ENCODE measurements around the gene HSFX4. TPM values are rescaled to one million over a fixed set of nuclear protein-coding genes. Genes with fewer than 3 reads are reported as not detected.
"Not testable (repeated sequence)": the region's sequence is repeated elsewhere in the genome, so short reads cannot be mapped to it uniquely, and the experiment has no call there.

The HSFX4 gene
- total RNA-seq, 2 donors from 2014 or later = not detected

- peak; percentile 68 to 74 for ATAC-seq (replicated peaks in 1 of 2)
- H3K27ac Mint-ChIP-seq; H3K4me1 Mint-ChIP-seq (ENCODE audit: low read depth); H3K4me3 Mint-ChIP-seq; H3K27me3 Mint-ChIP-seq (ENCODE audit: low read depth); H3K36me3 Mint-ChIP-seq (ENCODE audit: insufficient read depth in 2 of 2); DNase-seq; H3K9me3 Mint-ChIP-seq: not testable (repeated sequence)
These were observed 2.0 kb upstream of the HSFX4 start for GRCh38 chrX:149927245-149927963.

DNA sequence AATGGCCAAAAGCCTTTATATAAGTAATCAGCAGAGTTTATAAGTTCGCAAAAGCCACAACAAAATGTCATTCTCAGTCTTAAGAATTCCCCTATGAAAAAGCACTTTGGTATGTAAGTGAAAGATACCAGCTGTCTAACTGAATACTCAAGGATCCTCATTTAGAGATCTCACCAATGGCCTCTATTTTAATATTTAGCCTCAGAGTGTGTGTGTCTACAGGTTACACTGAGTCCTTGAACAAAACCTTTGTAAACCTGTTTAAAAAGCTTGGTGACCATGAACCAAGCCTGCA, 1.5 kb upstream of the HSFX4 start:
- H3K4me1 Mint-ChIP-seq (ENCODE audit: low read depth); H3K36me3 Mint-ChIP-seq (ENCODE audit: insufficient read depth in 2 of 2); DNase-seq; H3K9me3 Mint-ChIP-seq; H3K4me3 Mint-ChIP-seq; H3K27ac Mint-ChIP-seq; H3K27me3 Mint-ChIP-seq (ENCODE audit: low read depth): not testable (repeated sequence)
- ATAC-seq (replicated peaks in 1 of 2) = peak; percentile 51 to 59

DNA sequence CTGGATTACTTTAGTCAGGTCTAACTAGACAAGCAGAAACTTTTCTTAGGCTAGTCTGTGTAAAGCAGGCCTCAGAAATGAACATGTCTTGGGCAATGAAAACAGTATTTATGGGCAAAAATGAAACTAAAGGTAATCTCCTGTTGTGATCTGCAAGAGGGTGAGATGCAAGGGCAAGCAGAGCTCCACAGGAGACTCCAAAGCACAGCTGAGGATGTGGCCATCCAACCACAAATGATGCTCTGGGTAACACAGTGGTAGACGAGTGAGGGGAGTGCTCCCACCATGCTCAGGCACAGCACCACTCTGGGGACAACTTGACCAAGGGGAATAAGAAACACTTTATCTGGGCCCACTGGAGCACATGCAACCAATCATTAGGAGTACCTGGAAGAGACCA, 738 bp upstream of the HSFX4 start:
- not testable (repeated sequence) for H3K27me3 Mint-ChIP-seq (ENCODE audit: low read depth); H3K4me3 Mint-ChIP-seq; H3K4me1 Mint-ChIP-seq (ENCODE audit: low read depth); DNase-seq; H3K9me3 Mint-ChIP-seq; H3K36me3 Mint-ChIP-seq (ENCODE audit: insufficient read depth in 2 of 2); H3K27ac Mint-ChIP-seq
- ATAC-seq (replicated peaks in 1 of 2) = peak; percentile 17 to 27

DNA sequence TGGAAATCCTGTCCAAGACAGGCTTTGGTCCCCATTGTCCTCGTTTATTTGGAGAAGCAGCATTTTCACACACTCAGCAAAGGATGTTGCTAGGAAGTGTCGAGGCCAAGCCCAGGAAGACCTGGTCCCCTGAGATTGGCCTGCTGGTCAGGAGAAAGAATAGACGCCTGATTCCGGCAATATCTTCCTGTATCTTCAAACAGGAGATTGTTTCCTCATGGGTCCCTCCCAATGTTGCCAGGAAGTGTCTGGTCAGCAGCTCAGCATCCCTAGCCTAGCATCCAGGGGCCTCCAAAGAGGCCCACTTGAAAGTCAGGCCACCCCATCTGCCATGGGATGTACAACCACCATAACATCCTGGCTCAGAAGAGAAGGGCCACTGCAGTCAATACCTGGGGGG, 2.0 kb downstream of the HSFX4 start:
- H3K4me3 Mint-ChIP-seq; ATAC-seq (replicated peaks in 1 of 2); H3K27ac Mint-ChIP-seq; H3K9me3 Mint-ChIP-seq; H3K36me3 Mint-ChIP-seq (ENCODE audit: insufficient read depth in 2 of 2); DNase-seq; H3K27me3 Mint-ChIP-seq (ENCODE audit: low read depth); H3K4me1 Mint-ChIP-seq (ENCODE audit: low read depth): not testable (repeated sequence)

GRCh38 chrX:149932150-149932549, 2.8 kb downstream of the HSFX4 start:
- H3K27ac Mint-ChIP-seq; ATAC-seq (replicated peaks in 1 of 2); H3K27me3 Mint-ChIP-seq (ENCODE audit: low read depth); H3K4me1 Mint-ChIP-seq (ENCODE audit: low read depth); DNase-seq; H3K36me3 Mint-ChIP-seq (ENCODE audit: insufficient read depth in 2 of 2); H3K9me3 Mint-ChIP-seq; H3K4me3 Mint-ChIP-seq: not testable (repeated sequence)

GRCh38 chrX:149932970-149933369, 3.6 kb downstream of the HSFX4 start:
- H3K27ac Mint-ChIP-seq; DNase-seq; H3K9me3 Mint-ChIP-seq; H3K4me1 Mint-ChIP-seq (ENCODE audit: low read depth); H3K36me3 Mint-ChIP-seq (ENCODE audit: insufficient read depth in 2 of 2); ATAC-seq (replicated peaks in 1 of 2); H3K4me3 Mint-ChIP-seq; H3K27me3 Mint-ChIP-seq (ENCODE audit: low read depth): not testable (repeated sequence)

- not testable (repeated sequence) for ATAC-seq (replicated peaks in 1 of 2); H3K4me1 Mint-ChIP-seq (ENCODE audit: low read depth); H3K27me3 Mint-ChIP-seq (ENCODE audit: low read depth); H3K36me3 Mint-ChIP-seq (ENCODE audit: insufficient read depth in 2 of 2); DNase-seq; H3K4me3 Mint-ChIP-seq; H3K27ac Mint-ChIP-seq; H3K9me3 Mint-ChIP-seq
These were observed 4.2 kb downstream of the HSFX4 start for GRCh38 chrX:149933547-149933946.

- H3K4me1 Mint-ChIP-seq (ENCODE audit: low read depth); H3K27me3 Mint-ChIP-seq (ENCODE audit: low read depth); DNase-seq; ATAC-seq (replicated peaks in 1 of 2); H3K36me3 Mint-ChIP-seq (ENCODE audit: insufficient read depth in 2 of 2); H3K9me3 Mint-ChIP-seq: not testable (repeated sequence)
- peak overlapping the region; percentile 69 to 83 for H3K4me3 Mint-ChIP-seq
- peak overlapping the region; percentile 88 for H3K27ac Mint-ChIP-seq
These were observed 8.0 kb downstream of the HSFX4 start for GRCh38 chrX:149937328-149937727.

DNA sequence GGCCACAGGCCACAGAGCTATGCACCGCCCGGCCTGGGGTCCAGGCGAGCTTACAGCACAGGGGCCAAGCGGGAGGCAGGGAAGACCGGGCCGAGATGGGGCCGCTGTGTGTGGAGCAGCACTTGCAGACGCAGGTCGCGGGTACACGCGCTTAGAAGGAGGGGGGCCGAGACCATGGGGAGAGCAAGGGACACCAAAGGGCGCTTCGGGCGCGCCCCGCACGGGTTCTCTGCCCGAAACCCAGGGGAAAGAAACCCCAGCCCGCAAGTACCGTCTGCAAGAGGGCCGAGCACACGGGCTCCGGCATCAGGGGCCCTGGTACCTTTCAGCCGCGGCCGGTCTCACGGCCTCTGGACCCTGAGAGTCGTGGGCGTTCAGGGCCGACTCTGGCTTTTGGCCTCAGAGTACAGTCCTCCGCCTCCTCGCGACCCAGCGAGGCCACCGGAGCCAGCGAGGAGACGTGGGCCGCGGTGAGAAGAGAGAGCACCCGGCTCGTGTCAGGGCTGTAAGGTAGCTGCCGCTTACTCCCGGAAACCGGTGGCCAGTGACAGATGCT, 8.6 kb downstream of the HSFX4 start:
- Mint-ChIP-seq H3K9me3 (no peaks in the 10 kb centered on the region), H3K36me3 (ENCODE audit: insufficient read depth in 2 of 2) (peaks cover 2 to 3% of the 10 kb centered on the region in 2 donors), H3K27me3 (ENCODE audit: low read depth) (no peaks in the 10 kb centered on the region), H3K4me3 (peak overlapping the region; percentile 69 to 83), H3K27ac (peak overlapping the region; percentile 88), H3K4me1 (ENCODE audit: low read depth) (no peaks in the 10 kb centered on the region)
- ATAC-seq (replicated peaks in 1 of 2) (no peak), DNase-seq (peak in 1 of 2 donors; percentile 24)

DNA sequence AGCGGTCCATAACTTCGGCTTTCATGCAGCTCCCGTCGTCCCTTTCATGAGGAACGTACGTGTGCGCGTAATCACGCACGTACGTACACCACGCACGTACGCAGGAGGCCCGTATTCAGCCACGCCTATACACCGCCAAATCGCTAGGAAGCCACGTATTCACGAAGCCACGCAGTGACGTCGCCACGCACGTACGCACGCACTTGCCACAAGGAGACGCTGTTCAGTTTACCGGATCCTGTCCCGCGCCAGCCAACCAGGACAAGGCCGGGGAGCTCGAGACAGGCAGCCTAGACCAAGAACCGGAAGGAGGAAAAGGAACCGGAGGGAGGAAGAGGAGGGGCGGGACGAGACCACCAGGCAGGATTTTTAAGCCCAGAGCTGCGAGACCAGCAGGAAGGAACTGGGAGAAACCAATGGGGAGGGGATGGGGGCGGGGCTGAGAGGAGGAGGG, 9.1 kb downstream of the HSFX4 start, which contains the start of gene EOLA2:
TSS of gene EOLA2 (minus strand) at position 65 of the 454 bp plus-strand sequence. CDS start 4,617 bp downstream, outside the sequence.
- no peaks in the 10 kb centered on the region for H3K9me3 Mint-ChIP-seq
- DNase-seq = peak; percentile 89 to 92
- H3K27ac Mint-ChIP-seq = peak within 1 kb of the TSS; percentile 90
- H3K4me1 Mint-ChIP-seq (ENCODE audit: low read depth) = no peaks in the 10 kb centered on the region
- peak; percentile 71 to 75 for ATAC-seq (replicated peaks in 1 of 2)
- peaks cover 2 to 3% of the 10 kb centered on the region in 2 donors for H3K36me3 Mint-ChIP-seq (ENCODE audit: insufficient read depth in 2 of 2)
- no peaks in the 10 kb centered on the region for H3K27me3 Mint-ChIP-seq (ENCODE audit: low read depth)
- H3K4me3 Mint-ChIP-seq = peak within 1 kb of the TSS; percentile 69 to 83

DNA sequence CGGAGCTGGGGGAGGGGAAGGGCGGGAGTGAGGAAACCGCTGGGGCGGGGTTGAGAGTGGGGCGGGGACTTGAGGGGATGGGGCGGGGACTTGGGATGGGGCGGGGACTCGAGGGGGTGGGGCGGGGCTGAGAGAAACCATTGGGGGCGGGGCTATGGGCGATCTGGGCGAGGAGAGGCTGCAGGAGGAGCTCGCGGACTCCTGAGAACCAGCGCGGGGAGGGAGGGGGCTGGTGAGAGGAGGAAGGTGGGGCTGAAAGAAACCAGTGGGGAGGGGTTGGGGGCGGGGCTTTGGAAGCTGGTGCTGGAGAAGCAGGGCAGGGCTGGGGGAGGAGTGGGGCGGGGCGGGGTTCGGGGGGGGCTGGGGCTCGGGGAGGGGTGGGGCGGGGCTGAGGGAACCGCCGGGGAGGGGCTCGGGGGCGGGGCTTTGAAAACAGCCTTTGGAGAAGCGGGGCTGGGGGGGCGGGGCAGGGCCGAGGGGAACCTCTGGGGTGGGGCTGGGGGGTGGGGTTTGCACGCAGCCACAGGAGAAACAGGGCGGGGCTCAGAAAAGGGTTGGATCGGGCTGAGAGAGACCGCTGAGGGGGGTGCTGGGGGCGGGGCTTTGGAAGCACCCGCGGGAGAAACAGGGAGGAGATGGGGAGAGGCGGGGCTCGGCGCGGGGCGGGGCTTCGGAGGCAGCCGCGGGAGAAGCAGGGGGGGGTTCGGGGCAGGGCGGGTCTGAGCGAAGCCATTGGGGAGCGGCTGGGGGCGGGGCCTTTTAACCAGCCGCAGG, 9.7 kb downstream of the HSFX4 start:
- peak; percentile 4 to 10 for ATAC-seq (replicated peaks in 1 of 2)
- peak overlapping the region; percentile 27 to 83 for H3K4me3 Mint-ChIP-seq
- no peaks in the 10 kb centered on the region for H3K4me1 Mint-ChIP-seq (ENCODE audit: low read depth)
- peak; percentile 92 to 94 for DNase-seq
- H3K27ac Mint-ChIP-seq = no peak overlapping the region
- no peaks in the 10 kb centered on the region for H3K9me3 Mint-ChIP-seq
- peaks cover 2 to 3% of the 10 kb centered on the region in 2 donors for H3K36me3 Mint-ChIP-seq (ENCODE audit: insufficient read depth in 2 of 2)
- peaks cover 3% of the 10 kb centered on the region for H3K27me3 Mint-ChIP-seq (ENCODE audit: low read depth)

DNA sequence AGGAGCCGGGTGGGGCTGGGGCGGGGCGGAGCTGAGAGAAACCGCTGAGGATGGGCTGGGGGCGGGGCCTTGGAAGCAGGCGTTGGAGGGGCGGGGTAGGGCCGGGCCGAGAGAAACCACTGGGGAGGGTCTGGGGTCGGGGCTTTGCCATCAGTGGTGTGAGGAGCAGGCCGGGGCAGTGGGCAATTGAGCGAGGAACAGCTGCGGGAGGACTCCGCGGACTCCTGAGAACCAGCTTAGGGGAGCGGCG, 10.2 kb downstream of the HSFX4 start:
- peak; percentile 35 to 41 for ATAC-seq (replicated peaks in 1 of 2)
- H3K9me3 Mint-ChIP-seq = no peaks in the 10 kb centered on the region
- peaks cover 8% of the 10 kb centered on the region for H3K27me3 Mint-ChIP-seq (ENCODE audit: low read depth)
- no peak for DNase-seq
- H3K27ac Mint-ChIP-seq = peak overlapping the region; percentile 96
- peaks cover 0 to 3% of the 10 kb centered on the region in 2 donors for H3K36me3 Mint-ChIP-seq (ENCODE audit: insufficient read depth in 2 of 2)
- H3K4me3 Mint-ChIP-seq = peak overlapping the region; percentile 94 to 96
- H3K4me1 Mint-ChIP-seq (ENCODE audit: low read depth) = no peaks in the 10 kb centered on the region

GRCh38 chrX:149939905-149940673, 10.7 kb downstream of the HSFX4 start:
- Mint-ChIP-seq H3K36me3 (ENCODE audit: insufficient read depth in 2 of 2) (peaks cover 0 to 2% of the 10 kb centered on the region in 2 donors), H3K27me3 (ENCODE audit: low read depth) (peaks cover 14% of the 10 kb centered on the region), H3K27ac (peak overlapping the region; percentile 96), H3K4me1 (ENCODE audit: low read depth) (no peaks in the 10 kb centered on the region), H3K4me3 (peak overlapping the region; percentile 94 to 96), H3K9me3 (no peaks in the 10 kb centered on the region)
- peak; percentile 55 to 58 for ATAC-seq (replicated peaks in 1 of 2)
- DNase-seq = peak; percentile 89 to 94

Measured in activated T-cell treated with anti-CD3 and anti-CD28 coated beads, Interleukin-2, amount 50 U/mL, for 72 hours (primary cell).